KOPT-K1 (cell line): Measurements from ENCODE around the gene PTPRU.

Experiments
- H3K27ac ChIP-seq: fragments of 200-600 bp; sonication (generic); 2 replicates; pipeline ENCODE4 v1.5.1; 2016; ENCODE audit warnings: antibody characterized with exemption, mild to moderate bottlenecking, low read depth, low read length; ENCODE audit not compliant: poor library complexity, severe bottlenecking
- H3K36me3 ChIP-seq: fragments of 200-600 bp; sonication (generic); 2 replicates; pipeline ENCODE4 v1.5.1; 2017; ENCODE audit warnings: antibody characterized with exemption, mild to moderate bottlenecking, low read length, moderate library complexity; ENCODE audit not compliant: insufficient read depth
- H3K9me3 ChIP-seq: fragments of 200-600 bp; sonication (generic); 2 replicates; pipeline ENCODE4 v1.5.1; 2017; ENCODE audit warnings: antibody characterized with exemption, low read length, mild to moderate bottlenecking; ENCODE audit not compliant: insufficient read depth, poor library complexity, severe bottlenecking

The PTPRU gene

DNA sequence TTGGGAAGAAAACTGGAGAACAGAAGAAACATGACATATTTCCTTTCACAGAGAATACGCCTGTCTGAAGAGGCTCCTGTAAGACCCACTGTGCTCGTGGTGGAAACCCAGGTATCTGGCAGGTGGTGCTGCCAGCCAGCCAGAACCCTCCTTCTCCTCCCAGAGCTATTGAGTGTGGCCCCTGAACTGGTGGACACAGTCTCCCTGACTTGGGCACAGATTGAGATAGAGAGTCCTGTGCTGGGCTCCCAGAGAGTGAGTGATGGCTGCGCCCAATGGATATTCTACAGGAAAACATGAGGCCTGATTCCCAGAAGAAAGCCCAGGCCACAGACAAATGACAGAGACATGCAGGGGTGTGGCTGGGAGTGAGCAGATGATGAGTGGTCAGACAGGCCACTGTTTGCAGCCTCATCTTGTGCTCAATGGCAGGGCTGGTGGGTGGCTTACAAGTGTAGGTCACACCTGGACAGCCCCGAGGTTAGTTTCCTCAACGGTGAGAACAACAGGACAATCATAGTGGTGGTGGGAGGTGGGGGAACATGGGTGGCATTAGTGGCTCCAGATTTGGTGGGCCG is 127.9 kb downstream of the PTPRU start:
- no peak overlapping the region for H3K27ac ChIP-seq
- peaks cover 8% of the 10 kb centered on the region for H3K9me3 ChIP-seq
- no peaks in the 10 kb centered on the region for H3K36me3 ChIP-seq

- Histone ChIP-seq H3K9me3 (peaks cover 8% of the 10 kb centered on the region), H3K36me3 (no peaks in the 10 kb centered on the region), H3K27ac (no peak overlapping the region)
Measured at GRCh38 chr1:29365906-29366670, 129.8 kb downstream of the PTPRU start.

DNA sequence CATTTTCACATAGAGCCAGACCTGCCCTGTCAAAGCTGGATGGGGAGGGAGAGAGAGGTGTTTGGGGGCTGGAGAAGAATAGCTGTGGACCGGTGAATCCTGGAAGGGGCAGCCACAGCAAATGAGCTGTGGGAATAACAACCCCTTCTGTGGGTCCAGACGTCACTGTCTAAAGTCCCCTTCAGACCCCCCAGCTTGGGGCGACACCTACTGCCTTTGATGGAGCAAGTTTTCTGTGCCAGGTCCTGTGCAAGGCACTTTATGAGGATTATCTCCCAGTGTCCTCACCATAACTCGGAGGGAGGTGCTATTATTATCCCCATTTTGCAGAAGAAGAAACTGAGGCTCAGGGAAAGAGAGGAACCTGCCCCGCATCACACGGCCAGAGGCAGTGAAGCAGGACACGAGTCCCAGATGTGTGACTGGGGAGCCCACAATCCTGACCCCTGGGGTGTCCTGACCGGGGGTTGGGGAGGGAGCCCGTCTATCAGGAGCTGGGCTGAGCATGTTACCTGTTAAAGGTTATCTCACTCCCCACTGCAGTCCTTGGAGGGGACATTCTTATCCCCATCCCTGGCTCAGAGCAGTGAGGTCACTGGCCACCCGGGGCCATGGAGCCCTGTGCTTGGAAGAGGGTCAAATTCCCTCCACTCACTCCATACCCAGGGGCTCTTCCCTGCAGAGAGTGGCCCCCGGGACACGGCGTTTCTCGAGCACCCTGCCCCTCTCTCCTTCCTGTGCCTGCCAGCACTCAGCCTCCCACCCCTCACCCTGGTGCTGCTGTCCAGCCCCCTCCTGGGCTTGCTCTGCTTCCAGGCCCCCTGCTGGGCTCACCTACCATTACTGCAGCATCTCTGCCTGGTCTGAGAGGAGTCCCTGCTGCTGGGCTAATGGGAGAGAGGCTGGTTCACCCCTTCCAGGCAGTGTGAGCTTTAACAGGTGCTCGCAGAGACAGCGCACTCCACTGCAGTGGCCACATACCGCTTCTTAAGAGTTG is 132.9 kb downstream of the PTPRU start:
- Histone ChIP-seq H3K9me3 (peaks cover 8% of the 10 kb centered on the region), H3K36me3 (no peaks in the 10 kb centered on the region), H3K27ac (no peak overlapping the region)

DNA sequence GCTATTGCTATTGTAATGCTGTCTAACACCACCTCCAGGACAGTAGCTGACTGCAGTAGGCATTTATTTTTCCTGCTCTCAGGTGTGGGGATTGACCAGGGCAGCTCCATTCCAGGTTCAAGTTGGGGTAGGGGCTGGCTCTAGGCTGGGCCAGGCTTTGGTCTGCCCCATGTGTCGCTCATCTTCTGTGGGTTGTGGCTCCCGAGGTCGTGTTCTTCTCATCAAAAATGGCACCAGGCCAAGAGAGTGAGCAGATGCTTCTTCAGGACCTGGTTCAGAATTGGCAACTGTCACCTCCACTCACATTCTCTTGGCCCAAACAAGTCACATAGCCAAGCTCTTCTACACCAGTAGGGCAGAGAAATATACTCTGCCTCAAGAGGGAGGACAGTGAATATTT is 133.7 kb downstream of the PTPRU start:
- H3K36me3 ChIP-seq, result no peaks in the 10 kb centered on the region
- H3K27ac ChIP-seq, result no peak overlapping the region
- peaks cover 12% of the 10 kb centered on the region for H3K9me3 ChIP-seq

- Histone ChIP-seq H3K9me3 (peaks cover 22% of the 10 kb centered on the region), H3K36me3 (no peaks in the 10 kb centered on the region), H3K27ac (no peak overlapping the region)
Measured at GRCh38 chr1:29371332-29371731, 135.0 kb downstream of the PTPRU start.

- no peak overlapping the region for H3K27ac ChIP-seq
- H3K36me3 ChIP-seq, result no peaks in the 10 kb centered on the region
- peaks cover 25% of the 10 kb centered on the region for H3K9me3 ChIP-seq
Measured at GRCh38 chr1:29372108-29372507, 135.8 kb downstream of the PTPRU start.
